Gastrocnemius medialis (tissue), 4 donors: Measurements from ENCODE around the gene CEP72. TPM values are rescaled to one million over a fixed set of nuclear protein-coding genes. Genes with fewer than 3 reads are reported as not detected.

Experiments
- ATAC-seq, 2 donors: fragments of 150-250 bp; one replicate each; pipeline ENCODE4 v1.9.1; 2016
- DNase-seq, 2 donors: peaks; one replicate each; pipeline ENCODE4 v3.0.0-alpha.2; 2019
- H3K27ac ChIP-seq, 4 donors: fragments of 200-600 bp; sonication (generic); 1 replicate in 1 of 4; 2 replicates in 3 of 4; pipeline ENCODE4 v1.5.1; 2016 to 2018; ENCODE audit warnings: mild to moderate bottlenecking in 2 of 4, moderate library complexity in 1 of 4
- H3K27me3 ChIP-seq, 3 donors: fragments of 200-600 bp; sonication (generic) in 2 of 3; 1 replicate in 1 of 3; 2 replicates in 2 of 3; pipeline versions ENCODE4 v1.5.1 to v1.6.0; 2016 to 2019; ENCODE audit warnings: mild to moderate bottlenecking in 1 of 3, moderate library complexity in 1 of 3
- H3K36me3 ChIP-seq, 2 donors: fragments of 200-600 bp; sonication (generic) in 1 of 2; one replicate each; pipeline ENCODE4 v1.5.1; 2017 to 2018
- H3K4me1 ChIP-seq, 2 donors: fragments of 200-600 bp; sonication (generic) in 1 of 2; one replicate each; pipeline ENCODE4 v1.5.1; 2016 to 2017; ENCODE audit warnings: mild to moderate bottlenecking in 2 of 2
- H3K4me3 ChIP-seq, 4 donors: fragments of 200-600 bp; sonication (generic) in 3 of 4; 1 replicate in 1 of 4; 2 replicates in 3 of 4; pipeline ENCODE4 v1.5.1; 2016 to 2019; ENCODE audit warnings: mild to moderate bottlenecking in 2 of 4
- H3K9me3 ChIP-seq, 3 donors: fragments of 200-600 bp; sonication (generic) in 2 of 3; 1 replicate in 1 of 3; 2 replicates in 2 of 3; pipeline ENCODE4 v1.5.1; 2016 to 2019
- POLR2A ChIP-seq, 2 donors: fragments of 450-650 bp; IDR thresholded peaks; one replicate each; pipeline ENCODE4 v1.6.1; 2017; ENCODE audit warnings: antibody characterized with exemption in 2 of 2, mild to moderate bottlenecking in 2 of 2, moderate library complexity in 2 of 2
- in situ Hi-C, 4 donors: fragments of 200-750 bp; cut with MboI; loops; one replicate each; pipeline versions ENCODE4 v1.15.0 to v1.8.0; 2017; ENCODE audit warnings: low sequenced_read_pairs in 4 of 4
- intact Hi-C: fragments of 100-400 bp; cut with DNase I; formaldehyde crosslinking; loops from one replicate; pipeline ENCODE4 v1.15.1; 2023; ENCODE audit warnings: low total_unique reads
- total RNA-seq, 4 donors: library from RNA; depleted of rRNA; stranded (reverse); fragments of >200 nt; gene quantifications; one replicate each; pipeline versions ENCODE4 v1.1.0 to v1.2.3, GENCODE V29; 2016
- TF ChIP-seq, protein P1 (sequence below), 5 experiments: fragments of 450-650 bp in 3 of 5; fragments of 200-600 bp in 2 of 5; sonication (generic) in 2 of 5; IDR thresholded peaks in 4 of 5; conservative IDR thresholded peaks in 1 of 5; 1 replicate in 4 of 5; 2 replicates in 1 of 5; pipeline ENCODE4 v1.5.1; 2016 to 2019; ENCODE audit warnings: antibody characterized with exemption in 5 of 5, mild to moderate bottlenecking in 3 of 5, moderate library complexity in 3 of 5

The CEP72 gene
- total RNA-seq, 4 donors from 2014 or later = 0.36 to 0.56 (median 0.40) TPM; not detected in 1

DNA sequence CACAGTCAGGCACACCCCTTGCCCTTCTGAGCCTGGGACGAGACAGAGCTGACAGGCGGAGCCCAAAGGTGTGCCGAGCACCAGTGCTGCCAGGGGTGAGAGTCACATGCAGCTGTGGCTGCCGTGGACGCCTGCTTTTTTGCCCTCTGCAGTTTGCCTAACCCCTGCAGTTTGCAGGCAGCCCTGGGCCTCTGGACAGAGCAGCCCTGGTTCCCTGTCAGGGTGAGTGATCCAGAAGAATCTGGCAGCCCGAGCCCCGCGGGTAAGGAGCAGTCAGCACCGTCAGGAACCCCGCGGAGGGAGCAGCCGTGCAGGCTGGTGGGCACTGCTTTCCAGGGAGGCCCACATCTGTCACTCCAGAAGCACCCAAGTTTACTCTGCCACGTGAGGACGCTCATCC lies 30.3 kb downstream of the CEP72 start:
- in situ Hi-C loops (no loop called here), intact Hi-C loops (no loop called here)
- no peak for TF ChIP-seq POLR2A (IDR thresholded peaks at IDR 0.05)
- TF ChIP-seq, protein P1, sequence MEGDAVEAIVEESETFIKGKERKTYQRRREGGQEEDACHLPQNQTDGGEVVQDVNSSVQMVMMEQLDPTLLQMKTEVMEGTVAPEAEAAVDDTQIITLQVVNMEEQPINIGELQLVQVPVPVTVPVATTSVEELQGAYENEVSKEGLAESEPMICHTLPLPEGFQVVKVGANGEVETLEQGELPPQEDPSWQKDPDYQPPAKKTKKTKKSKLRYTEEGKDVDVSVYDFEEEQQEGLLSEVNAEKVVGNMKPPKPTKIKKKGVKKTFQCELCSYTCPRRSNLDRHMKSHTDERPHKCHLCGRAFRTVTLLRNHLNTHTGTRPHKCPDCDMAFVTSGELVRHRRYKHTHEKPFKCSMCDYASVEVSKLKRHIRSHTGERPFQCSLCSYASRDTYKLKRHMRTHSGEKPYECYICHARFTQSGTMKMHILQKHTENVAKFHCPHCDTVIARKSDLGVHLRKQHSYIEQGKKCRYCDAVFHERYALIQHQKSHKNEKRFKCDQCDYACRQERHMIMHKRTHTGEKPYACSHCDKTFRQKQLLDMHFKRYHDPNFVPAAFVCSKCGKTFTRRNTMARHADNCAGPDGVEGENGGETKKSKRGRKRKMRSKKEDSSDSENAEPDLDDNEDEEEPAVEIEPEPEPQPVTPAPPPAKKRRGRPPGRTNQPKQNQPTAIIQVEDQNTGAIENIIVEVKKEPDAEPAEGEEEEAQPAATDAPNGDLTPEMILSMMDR (IDR thresholded peaks at IDR 0.05 in 4 of 5, conservative IDR thresholded peaks at IDR 0.05 in 1 of 5) = no peak
- no peak for ATAC-seq
- Histone ChIP-seq H3K9me3 (no peaks in the 10 kb centered on the region), H3K4me1 (no peaks in the 10 kb centered on the region), H3K36me3 (no peaks in the 10 kb centered on the region), H3K4me3 (no peak overlapping the region), H3K27me3 (no peaks in the 10 kb centered on the region), H3K27ac (no peak overlapping the region)
- DNase-seq = no peak

DNA sequence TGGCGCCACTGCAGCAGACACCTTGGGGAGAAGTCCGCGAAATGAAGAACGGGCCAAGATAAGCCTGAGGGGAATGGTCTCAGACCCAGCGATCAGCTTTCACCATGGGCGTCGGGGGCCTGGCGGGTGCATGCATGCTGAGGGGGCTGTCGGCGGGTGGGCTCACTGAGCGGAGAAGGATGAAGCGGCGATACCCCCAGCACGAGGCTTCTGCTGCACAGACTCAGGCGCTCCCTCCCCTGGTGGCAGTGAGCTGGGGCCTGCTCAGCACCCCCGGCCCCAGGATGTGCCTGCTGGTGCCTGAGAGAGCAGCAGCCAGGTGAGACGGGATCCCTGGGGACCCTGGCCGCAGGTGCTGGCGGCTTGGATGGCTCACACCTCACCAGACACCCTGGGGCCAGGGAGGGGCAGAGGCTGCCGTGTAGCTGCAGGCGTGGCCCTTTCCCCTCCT lies 31.2 kb downstream of the CEP72 start:
- intact Hi-C loops (no loop called here), in situ Hi-C loops (no loop called here)
- no peak for ATAC-seq
- Histone ChIP-seq H3K4me3 (no peak overlapping the region), H3K4me1 (no peaks in the 10 kb centered on the region), H3K27me3 (no peaks in the 10 kb centered on the region), H3K27ac (no peak overlapping the region), H3K9me3 (no peaks in the 10 kb centered on the region), H3K36me3 (no peaks in the 10 kb centered on the region)
- DNase-seq = no peak
- TF ChIP-seq POLR2A (IDR thresholded peaks at IDR 0.05) = no peak
- TF ChIP-seq, protein P1 (IDR thresholded peaks at IDR 0.05 in 4 of 5, conservative IDR thresholded peaks at IDR 0.05 in 1 of 5) = no peak

DNA sequence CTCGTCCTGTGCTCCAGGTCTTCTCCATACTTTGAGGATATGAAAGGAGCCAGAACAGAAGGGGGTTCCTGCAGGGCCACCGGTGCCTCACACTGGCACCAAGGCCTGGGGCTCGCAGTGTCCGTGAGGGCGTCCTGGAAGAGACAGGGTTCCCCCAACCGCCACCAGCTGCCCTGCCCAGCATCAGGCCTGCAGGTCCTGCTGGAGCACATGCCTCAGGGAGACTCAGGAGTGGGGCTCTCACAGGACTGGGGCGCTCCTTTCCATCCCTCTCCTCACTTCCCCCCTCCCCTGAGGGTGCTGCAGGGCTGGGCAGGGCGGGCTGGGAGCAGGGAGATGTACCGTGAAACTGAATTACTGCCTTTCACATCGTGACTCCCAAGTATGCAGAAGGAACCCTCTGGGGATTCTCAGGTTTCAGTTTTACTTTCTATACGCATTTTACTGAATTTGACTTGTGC lies 31.7 kb downstream of the CEP72 start:
- TF ChIP-seq POLR2A (IDR thresholded peaks at IDR 0.05) = no peak
- ATAC-seq = no peak
- in situ Hi-C loops (no loop called here), intact Hi-C loops (no loop called here)
- H3K36me3 ChIP-seq = no peaks in the 10 kb centered on the region
- H3K9me3 ChIP-seq = no peaks in the 10 kb centered on the region
- no peak overlapping the region for H3K27ac ChIP-seq
- no peak overlapping the region for H3K4me3 ChIP-seq
- no peak for DNase-seq
- H3K27me3 ChIP-seq = no peaks in the 10 kb centered on the region
- H3K4me1 ChIP-seq = no peaks in the 10 kb centered on the region

DNA sequence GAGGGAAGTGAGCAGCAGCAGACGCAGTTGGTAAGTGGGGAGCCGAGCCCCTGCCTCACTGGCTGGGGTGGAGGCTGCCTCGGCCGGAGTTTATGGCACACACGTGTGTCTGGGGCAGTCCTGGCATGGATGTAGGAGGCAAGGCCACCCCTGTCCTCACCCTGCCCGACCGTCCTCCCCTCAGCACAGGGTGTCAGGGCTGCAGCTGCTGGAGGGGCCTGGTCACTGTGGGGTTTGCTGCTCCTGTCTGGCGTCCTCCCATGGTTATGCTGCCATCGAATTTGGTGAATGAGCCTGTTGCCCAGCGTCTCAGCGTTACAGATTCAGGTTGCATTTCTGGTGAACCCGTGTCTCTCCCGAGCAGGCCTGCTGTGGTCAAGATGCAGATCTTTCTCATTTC lies 32.4 kb downstream of the CEP72 start:
- DNase-seq (no peak), ATAC-seq (no peak)
- Histone ChIP-seq H3K27me3 (no peaks in the 10 kb centered on the region), H3K4me1 (no peaks in the 10 kb centered on the region), H3K36me3 (no peaks in the 10 kb centered on the region), H3K9me3 (no peaks in the 10 kb centered on the region), H3K4me3 (no peak overlapping the region), H3K27ac (no peak overlapping the region)
- intact Hi-C loops = no loop called here
- no peak for TF ChIP-seq POLR2A (IDR thresholded peaks at IDR 0.05)
- TF ChIP-seq, protein P1 (IDR thresholded peaks at IDR 0.05 in 4 of 5, conservative IDR thresholded peaks at IDR 0.05 in 1 of 5) = no peak
- in situ Hi-C loops = no loop called here

DNA sequence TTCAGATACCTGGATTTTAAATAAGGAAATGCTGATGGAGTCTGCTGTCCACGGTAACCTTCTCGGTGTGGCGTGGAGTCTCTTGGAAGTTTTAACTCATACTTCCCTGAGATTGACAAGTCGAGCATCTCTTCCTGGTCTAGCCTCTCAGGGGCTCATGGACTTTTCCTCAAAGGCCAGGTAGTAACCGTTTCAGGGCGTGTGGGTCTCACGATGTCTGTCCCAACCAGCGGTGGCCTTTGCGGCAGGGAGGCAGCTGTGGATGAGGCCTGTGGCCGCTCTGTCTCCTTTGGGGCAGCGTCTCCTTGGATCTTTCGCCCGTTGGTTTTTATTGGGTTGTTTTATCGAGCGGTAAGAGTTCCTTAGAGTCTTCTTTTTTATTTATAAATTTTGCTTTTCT lies 32.8 kb downstream of the CEP72 start:
- DNase-seq (no peak), ATAC-seq (no peak)
- Histone ChIP-seq H3K9me3 (no peaks in the 10 kb centered on the region), H3K4me3 (no peak overlapping the region), H3K27me3 (no peaks in the 10 kb centered on the region), H3K27ac (no peak overlapping the region), H3K36me3 (no peaks in the 10 kb centered on the region), H3K4me1 (no peaks in the 10 kb centered on the region)
- in situ Hi-C loops (no loop called here), intact Hi-C loops (no loop called here)
- TF ChIP-seq, protein P1 (IDR thresholded peaks at IDR 0.05 in 4 of 5, conservative IDR thresholded peaks at IDR 0.05 in 1 of 5) = no peak
- no peak for TF ChIP-seq POLR2A (IDR thresholded peaks at IDR 0.05)
